SK-N-SH (cell line): ENCODE measurements around the gene ALG10B. TPM values are rescaled to one million over a fixed set of nuclear protein-coding genes. Genes with fewer than 3 reads are reported as not detected.

Experiments
- CTCF ChIA-PET: fragments of 300-600, 350-600 bp; formaldehyde crosslinking; extraction: SDS; loops from one replicate; lab custom pipeline; 2021; lab: Yijun Ruan, JAX
- POLR2A ChIA-PET: fragments of 350-600 bp; sonication (Branson Sonifier 250); formaldehyde crosslinking; extraction: SDS; loops from one replicate; lab custom pipeline; 2020; ENCODE audit warnings: antibody characterized with exemption, inconsistent platforms; lab: Yijun Ruan, JAX
- DNase-seq: peaks from one replicate; pipeline ENCODE4 v3.0.0; 2012
- H2AFZ ChIP-seq: fragments of 200-600 bp; sonication (generic); 2 replicates; pipeline ENCODE4 v1.8.1; 2016; ENCODE audit warnings: antibody characterized with exemption, mild to moderate bottlenecking, low read depth
- H3F3A ChIP-seq: fragments of 200-600 bp; sonication (generic); replicated peaks from 2 replicates; pipeline ENCODE3; 2016; ENCODE audit warnings: antibody characterized with exemption, mild to moderate bottlenecking; ENCODE audit not compliant: insufficient read depth
- H3K27ac ChIP-seq, 2 experiments: fragments of 200-500 bp in 1 of 2; fragments of 200-600 bp in 1 of 2; sonication (Bioruptor generic) in 1 of 2; sonication (generic), shearing (Covaris generic) in 1 of 2; 2 replicates each; pipeline versions ENCODE4 v1.5.1 to v1.6.1; 2014 to 2016; ENCODE audit warnings: low read depth in 2 of 2, inconsistent platforms in 1 of 2, low read length in 1 of 2, mild to moderate bottlenecking in 1 of 2, mixed read lengths in 1 of 2
- H3K27me3 ChIP-seq: fragments of 200-600 bp; sonication (generic), shearing (Covaris generic); 2 replicates; pipeline ENCODE4 v1.6.1; 2016; ENCODE audit warnings: mixed run types; ENCODE audit not compliant: insufficient read depth
- H3K36me3 ChIP-seq, 2 experiments: fragments of 200-500 bp in 1 of 2; fragments of 200-600 bp in 1 of 2; sonication (Bioruptor generic) in 1 of 2; sonication (generic) in 1 of 2; replicated peaks in 1 of 2; 2 replicates each; pipeline versions ENCODE3 to v1.5.1; 2014 to 2016; ENCODE audit warnings: low read length in 1 of 2, mild to moderate bottlenecking in 1 of 2; ENCODE audit not compliant: insufficient read depth in 2 of 2, control insufficient read depth in 1 of 2
- H3K4me1 ChIP-seq, 2 experiments: fragments of 200-500 bp in 1 of 2; fragments of 200-600 bp in 1 of 2; sonication (Bioruptor generic) in 1 of 2; sonication (generic), shearing (Covaris generic) in 1 of 2; 2 replicates each; pipeline versions ENCODE4 v1.5.1 to v1.6.1; 2014 to 2016; ENCODE audit warnings: low read depth in 1 of 2, low read length in 1 of 2, mixed run types in 1 of 2; ENCODE audit not compliant: insufficient read depth in 2 of 2, control insufficient read depth in 1 of 2
- H3K4me2 ChIP-seq: fragments of 200-600 bp; sonication (generic), shearing (Covaris generic); 2 replicates; pipeline ENCODE4 v1.6.1; 2017; ENCODE audit warnings: mixed run types
- H3K4me3 ChIP-seq, 2 experiments: fragments of 200-500 bp in 1 of 2; fragments of 200-600 bp in 1 of 2; sonication (Bioruptor generic) in 1 of 2; sonication (generic), shearing (Covaris generic) in 1 of 2; 2 replicates each; pipeline versions ENCODE4 v1.5.1 to v1.8.1; 2014 to 2016; ENCODE audit warnings: low read depth in 2 of 2, inconsistent platforms in 1 of 2, low read length in 1 of 2, mild to moderate bottlenecking in 1 of 2, mixed read lengths in 1 of 2, moderate library complexity in 1 of 2
- H3K79me2 ChIP-seq: fragments of 200-600 bp; sonication (generic); 2 replicates; pipeline ENCODE4 v1.8.1; 2017; ENCODE audit warnings: mild to moderate bottlenecking; ENCODE audit not compliant: insufficient read depth
- H3K9ac ChIP-seq: fragments of 200-600 bp; sonication (generic); 2 replicates; pipeline ENCODE4 v1.6.1; 2017; ENCODE audit warnings: mixed run types
- H3K9me2 ChIP-seq: fragments of 200-600 bp; sonication (generic); 2 replicates; pipeline ENCODE4 v1.6.1; 2017; ENCODE audit warnings: mixed run types
- H3K9me3 ChIP-seq: fragments of 200-600 bp; sonication (generic); 2 replicates; pipeline ENCODE4 v1.6.1; 2017; ENCODE audit warnings: mixed run types, mild to moderate bottlenecking, moderate library complexity
- H4K20me1 ChIP-seq: fragments of 200-600 bp; sonication (generic); 2 replicates; pipeline ENCODE4 v1.6.1; 2017; ENCODE audit warnings: mild to moderate bottlenecking, mixed run types; ENCODE audit not compliant: insufficient read depth
- CTCF ChIP-seq: fragments of 200-600 bp; sonication (generic); IDR thresholded peaks from 2 replicates; pipeline ENCODE4 v1.6.1; 2017; ENCODE audit warnings: antibody characterized with exemption, mild to moderate bottlenecking, moderate library complexity
- EP300 ChIP-seq, 2 experiments: IDR thresholded peaks; 2 replicates each; pipeline versions ENCODE4 v1.4.0 to v1.6.1; 2012; ENCODE audit warnings: borderline replicate concordance in 1 of 2, low read depth in 1 of 2, low read length in 1 of 2
- EZH2phosphoT487 ChIP-seq: fragments of 200-600 bp; sonication (generic); IDR thresholded peaks from 2 replicates; pipeline ENCODE4 v1.6.1; 2017; ENCODE audit warnings: low read depth, mixed run types, mild to moderate bottlenecking, antibody characterized with exemption, moderate library complexity, borderline replicate concordance
- FOSL2 ChIP-seq: IDR thresholded peaks from 2 replicates; pipeline ENCODE4 v1.4.0; 2012; ENCODE audit warnings: low read depth, mild to moderate bottlenecking, moderate library complexity, borderline replicate concordance
- FOXJ3 ChIP-seq: sonication (generic); formaldehyde crosslinking; IDR thresholded peaks from 2 replicates; pipeline ENCODE4 v1.5.1; 2020; ENCODE audit warnings: mild to moderate bottlenecking, missing genetic modification reagents
- FOXM1 ChIP-seq: IDR thresholded peaks from 2 replicates; pipeline ENCODE4 v1.4.0; 2012; ENCODE audit warnings: low read depth, mild to moderate bottlenecking
- NFIC ChIP-seq: IDR thresholded peaks from 2 replicates; pipeline ENCODE4 v1.4.0; 2012; ENCODE audit warnings: borderline replicate concordance
- NRF1 ChIP-seq: IDR thresholded peaks from 2 replicates; pipeline ENCODE4 v1.6.1; 2012; ENCODE audit warnings: low read depth, mild to moderate bottlenecking, low read length
- POLR2AphosphoS5 ChIP-seq: IDR thresholded peaks from 2 replicates; pipeline ENCODE4 v1.6.1; 2012; ENCODE audit warnings: low read depth, low read length
- REST ChIP-seq: IDR thresholded peaks from 2 replicates; pipeline ENCODE4 v1.6.1; 2012; ENCODE audit warnings: mild to moderate bottlenecking, low read depth, low read length, moderate library complexity
- RFX5 ChIP-seq: IDR thresholded peaks from 2 replicates; pipeline ENCODE4 v1.6.1; 2012; ENCODE audit warnings: mild to moderate bottlenecking, improper control_type of control experiment, low read length
- SMC3 ChIP-seq: IDR thresholded peaks from 2 replicates; pipeline ENCODE4 v1.6.1; 2012; ENCODE audit warnings: low read depth, low read length, improper control_type of control experiment
- TAF1 ChIP-seq: IDR thresholded peaks from 2 replicates; pipeline ENCODE4 v1.6.1; 2012; ENCODE audit warnings: low read depth, mild to moderate bottlenecking, low read length, moderate library complexity, borderline replicate concordance
- USF1 ChIP-seq: IDR thresholded peaks from 2 replicates; pipeline ENCODE4 v1.4.0; 2012; ENCODE audit warnings: low read depth, borderline replicate concordance
- WGBS: methylation state at CpG from one replicate; pipeline ENCODE4 v1.1.6; 2017; ENCODE audit warnings: low lambda C conversion rate; 5-methylcytosine and 5-hydroxymethylcytosine counted together
- polyA plus RNA-seq, 3 experiments: library from polyadenylated mRNA; depleted of rRNA; stranded (reverse); fragments of >200 nt; gene quantifications; 2 replicates each; pipeline ENCODE4 v1.2.3, GENCODE V29; 2012
- TF ChIP-seq, protein P1 (sequence below): fragments of 150-350 bp; IDR thresholded peaks from 2 replicates; pipeline ENCODE4 v1.6.1; 2017; ENCODE audit warnings: antibody characterized with exemption, low read length, low read depth, borderline replicate concordance
- TF ChIP-seq, protein P2 (sequence below): IDR thresholded peaks from 2 replicates; pipeline ENCODE4 v1.4.0; 2012; ENCODE audit warnings: low read depth, borderline replicate concordance

The ALG10B gene
- polyA plus RNA-seq, 1 of the 3 experiments (the other 2 are of a cell fraction): 2.6 TPM

DNA sequence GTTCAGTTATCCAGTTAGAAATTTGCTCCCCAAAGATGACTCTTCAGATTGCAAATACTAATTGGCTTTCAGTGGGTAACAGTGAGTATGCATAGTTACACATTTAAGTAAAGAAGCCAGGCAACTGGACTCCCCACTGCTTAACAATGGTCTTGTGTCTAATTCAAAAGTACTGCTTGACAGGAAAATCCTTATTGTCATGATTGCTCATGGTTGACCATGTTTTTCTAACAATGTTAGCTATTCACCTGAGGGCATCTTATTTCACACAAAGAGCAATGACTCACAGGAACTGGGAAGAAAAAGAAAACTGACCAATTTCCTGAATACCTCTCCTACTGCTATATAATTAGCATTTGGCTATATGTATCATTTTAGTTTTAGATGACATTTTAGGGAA, 33.7 kb upstream of the ALG10B start:
- Histone ChIP-seq H3K36me3 (no peaks in the 10 kb centered on the region), H3F3A (no peaks in the 10 kb centered on the region), H3K4me1 (no peaks in the 10 kb centered on the region; a peak in 1 of 4 replicates), H4K20me1 (no peaks in the 10 kb centered on the region), H3K9me2 (no peaks in the 10 kb centered on the region), H3K4me3 (no peak overlapping the region), H3K79me2 (no peaks in the 10 kb centered on the region), H3K27me3 (no peaks in the 10 kb centered on the region), H3K27ac (no peak overlapping the region), H3K9me3 (no peaks in the 10 kb centered on the region), H3K9ac (no peak overlapping the region), H2AFZ (no peak overlapping the region), H3K4me2 (no peak overlapping the region; the same call in 1 of the 2 replicates)
- TF ChIP-seq, protein P1, sequence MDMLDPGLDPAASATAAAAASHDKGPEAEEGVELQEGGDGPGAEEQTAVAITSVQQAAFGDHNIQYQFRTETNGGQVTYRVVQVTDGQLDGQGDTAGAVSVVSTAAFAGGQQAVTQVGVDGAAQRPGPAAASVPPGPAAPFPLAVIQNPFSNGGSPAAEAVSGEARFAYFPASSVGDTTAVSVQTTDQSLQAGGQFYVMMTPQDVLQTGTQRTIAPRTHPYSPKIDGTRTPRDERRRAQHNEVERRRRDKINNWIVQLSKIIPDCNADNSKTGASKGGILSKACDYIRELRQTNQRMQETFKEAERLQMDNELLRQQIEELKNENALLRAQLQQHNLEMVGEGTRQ: no peak
- TF ChIP-seq CTCF (no peak), EZH2phosphoT487 (no peak), EP300 (IDR thresholded peaks at IDR 0.05; ENCODE audit: borderline replicate concordance in 1 of 2, low read depth in 1 of 2, low read length in 1 of 2) (no peak), TAF1 (no peak), RFX5 (no peak)
- POLR2A ChIA-PET: no interaction called here
- CTCF ChIA-PET: no interaction called here
- DNase-seq: no peak

DNA sequence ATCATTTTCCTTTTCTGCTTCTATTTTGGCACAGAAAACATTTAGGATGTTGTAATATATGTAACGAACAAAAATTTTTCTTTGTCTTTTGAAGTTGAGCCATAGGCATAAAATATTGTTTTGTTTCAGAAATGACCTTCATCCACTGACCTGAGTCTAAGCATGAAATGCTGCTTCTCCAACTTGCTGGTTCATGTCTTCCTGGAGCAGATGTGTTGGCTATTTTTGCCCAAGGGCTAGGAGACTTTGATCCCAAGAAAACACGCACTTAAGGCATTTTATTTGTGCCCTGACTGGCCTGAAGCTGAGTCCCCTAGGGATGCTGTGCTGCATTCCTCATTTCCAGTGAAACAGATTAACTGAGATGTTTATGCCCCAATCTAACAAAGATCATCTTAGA, 27.2 kb upstream of the ALG10B start:
- Histone ChIP-seq H3K27ac (no peak overlapping the region), H3K27me3 (no peaks in the 10 kb centered on the region), H3K79me2 (no peaks in the 10 kb centered on the region), H3K4me1 (no peaks in the 10 kb centered on the region), H3K9me3 (no peaks in the 10 kb centered on the region), H2AFZ (no peak overlapping the region), H3K9ac (no peak overlapping the region), H3F3A (no peaks in the 10 kb centered on the region), H3K4me3 (no peak overlapping the region), H3K4me2 (no peak overlapping the region), H3K9me2 (no peaks in the 10 kb centered on the region), H3K36me3 (no peaks in the 10 kb centered on the region), H4K20me1 (no peaks in the 10 kb centered on the region)
- WGBS: 0% methylated on average over 2 of the region's 2 CpGs
- POLR2A ChIA-PET: no interaction called here
- CTCF ChIA-PET: interaction anchor here (0.7 kb wide), 1 partner anchor 326 kb away, joined by 3 read pairs; no protein-coding TSS in a partner anchor
- no peak for DNase-seq
- TF ChIP-seq RFX5: no peak
- TF ChIP-seq POLR2AphosphoS5: no peak
- TF ChIP-seq, protein P1: no peak
- TF ChIP-seq EP300 (IDR thresholded peaks at IDR 0.05; ENCODE audit: borderline replicate concordance in 1 of 2, low read depth in 1 of 2, low read length in 1 of 2): no peak
- TF ChIP-seq SMC3: no peak
- no peak for TF ChIP-seq USF1
- TF ChIP-seq REST: no peak
- no peak for TF ChIP-seq NRF1
- no peak for TF ChIP-seq FOXJ3
- no peak for TF ChIP-seq FOSL2
- TF ChIP-seq, protein P2, sequence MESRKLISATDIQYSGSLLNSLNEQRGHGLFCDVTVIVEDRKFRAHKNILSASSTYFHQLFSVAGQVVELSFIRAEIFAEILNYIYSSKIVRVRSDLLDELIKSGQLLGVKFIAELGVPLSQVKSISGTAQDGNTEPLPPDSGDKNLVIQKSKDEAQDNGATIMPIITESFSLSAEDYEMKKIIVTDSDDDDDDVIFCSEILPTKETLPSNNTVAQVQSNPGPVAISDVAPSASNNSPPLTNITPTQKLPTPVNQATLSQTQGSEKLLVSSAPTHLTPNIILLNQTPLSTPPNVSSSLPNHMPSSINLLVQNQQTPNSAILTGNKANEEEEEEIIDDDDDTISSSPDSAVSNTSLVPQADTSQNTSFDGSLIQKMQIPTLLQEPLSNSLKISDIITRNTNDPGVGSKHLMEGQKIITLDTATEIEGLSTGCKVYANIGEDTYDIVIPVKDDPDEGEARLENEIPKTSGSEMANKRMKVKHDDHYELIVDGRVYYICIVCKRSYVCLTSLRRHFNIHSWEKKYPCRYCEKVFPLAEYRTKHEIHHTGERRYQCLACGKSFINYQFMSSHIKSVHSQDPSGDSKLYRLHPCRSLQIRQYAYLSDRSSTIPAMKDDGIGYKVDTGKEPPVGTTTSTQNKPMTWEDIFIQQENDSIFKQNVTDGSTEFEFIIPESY: no peak
- no peak for TF ChIP-seq FOXM1
- TF ChIP-seq NFIC: no peak
